H1 (cell line): ENCODE measurements around the gene NPY4R. TPM values are rescaled to one million over a fixed set of nuclear protein-coding genes. Genes with fewer than 3 reads are reported as not detected.
"Not testable (repeated sequence)": the region's sequence is repeated elsewhere in the genome, so short reads cannot be mapped to it uniquely, and the experiment has no call there.

Experiments used
- CTCF ChIA-PET: fragments of 300-600 bp; sonication (Branson Sonifier 250); formaldehyde crosslinking; loops from one replicate; lab custom pipeline; 2021; ENCODE audit not compliant: partially characterized antibody; lab: Charles Lee
- POLR2A ChIA-PET: fragments of 300-600 bp; sonication (Branson Sonifier 250); formaldehyde crosslinking; loops from one replicate; lab custom pipeline; 2021; ENCODE audit warnings: inconsistent platforms; ENCODE audit not compliant: partially characterized antibody; lab: Charles Lee
- DNase-seq, 2 experiments: peaks; one replicate each; pipeline versions ENCODE4 v3.0.0 to v3.0.0-alpha.2; 2010 to 2022; ENCODE audit warnings: low spot score in 2 of 2, low read depth in 1 of 2, mixed read lengths in 1 of 2
- FAIRE-seq: peaks from 2 replicates; lab custom pipeline; 2011; peaks lifted over from hg19 to GRCh38; lab: Jason Lieb, UNC
- H2AFZ ChIP-seq: 2 replicates; pipeline ENCODE4 v1.8.1; 2012; ENCODE audit warnings: low read length, inconsistent platforms
- H2AK5ac ChIP-seq: 2 replicates; pipeline ENCODE4 v1.6.1; 2013; ENCODE audit warnings: low read depth, low read length
- H2BK120ac ChIP-seq: replicated peaks from 2 replicates; pipeline ENCODE3; 2013; ENCODE audit warnings: low read depth, low read length, inconsistent platforms
- H2BK12ac ChIP-seq: 2 replicates; pipeline ENCODE4 v1.6.1; 2013; ENCODE audit warnings: low read depth, low read length
- H2BK15ac ChIP-seq: 2 replicates; pipeline ENCODE4 v1.6.1; 2013; ENCODE audit warnings: low read length
- H2BK20ac ChIP-seq: 2 replicates; pipeline ENCODE4 v1.6.1; 2013; ENCODE audit warnings: low read length
- H2BK5ac ChIP-seq: 2 replicates; pipeline ENCODE4 v1.6.1; 2013; ENCODE audit warnings: low read depth, low read length
- H3K14ac ChIP-seq: 2 replicates; pipeline ENCODE4 v1.6.1; 2013; ENCODE audit warnings: inconsistent platforms; ENCODE audit not compliant: insufficient read length
- H3K18ac ChIP-seq: 2 replicates; pipeline ENCODE4 v1.6.1; 2013; ENCODE audit warnings: low read length; ENCODE audit errors: extremely low read depth
- H3K23ac ChIP-seq: 2 replicates; pipeline ENCODE4 v1.6.1; 2013; ENCODE audit warnings: inconsistent platforms; ENCODE audit not compliant: insufficient read length
- H3K23me2 ChIP-seq: 2 replicates; pipeline ENCODE4 v1.6.1; 2013; ENCODE audit warnings: low read depth, low read length
- H3K27ac ChIP-seq: 2 replicates; pipeline ENCODE4 v1.6.1; 2011; ENCODE audit warnings: low read depth, low read length, inconsistent platforms
- H3K27me3 ChIP-seq, 4 experiments: replicated peaks in 1 of 4; 1 replicate in 1 of 4; 2 replicates in 3 of 4; pipeline versions ENCODE4 v1.6.1 to v1.8.1; 2011 to 2013; ENCODE audit warnings: low read length in 3 of 4, mild to moderate bottlenecking in 3 of 4, inconsistent platforms in 2 of 4, mixed read lengths in 2 of 4, moderate library complexity in 1 of 4; ENCODE audit not compliant: control insufficient read depth in 3 of 4, insufficient read depth in 3 of 4; ENCODE audit errors: extremely low read depth in 1 of 4
- H3K36me3 ChIP-seq, 4 experiments: 2 replicates each; pipeline versions ENCODE4 v1.6.1 to v1.8.1; 2011 to 2013; ENCODE audit warnings: mild to moderate bottlenecking in 4 of 4, low read length in 3 of 4, moderate library complexity in 2 of 4, control low read depth in 1 of 4, inconsistent platforms in 1 of 4; ENCODE audit not compliant: insufficient read depth in 4 of 4, control insufficient read depth in 2 of 4
- H3K4ac ChIP-seq: replicated peaks from 2 replicates; pipeline ENCODE3; 2013; ENCODE audit warnings: low read length, low read depth, mixed read lengths, inconsistent platforms; ENCODE audit not compliant: insufficient read length
- H3K4me1 ChIP-seq, 4 experiments: replicated peaks in 1 of 4; 1 replicate in 1 of 4; 2 replicates in 3 of 4; pipeline versions ENCODE4 v1.6.1 to v1.8.1; 2011 to 2013; ENCODE audit warnings: low read length in 3 of 4, inconsistent platforms in 2 of 4, mixed read lengths in 1 of 4; ENCODE audit not compliant: insufficient read depth in 4 of 4, control insufficient read depth in 3 of 4
- H3K4me2 ChIP-seq, 2 experiments: 2 replicates each; pipeline versions ENCODE4 v1.6.1 to v1.8.1; 2011 to 2013; ENCODE audit warnings: low read depth in 2 of 2, low read length in 2 of 2, control low read depth in 1 of 2, inconsistent platforms in 1 of 2, mild to moderate bottlenecking in 1 of 2; ENCODE audit not compliant: insufficient read depth in 1 of 2
- H3K4me3 ChIP-seq, 4 experiments: fragments of 200-600, 300-600 bp in 1 of 4; sonication (generic), shearing (Covaris generic), sonication (Bioruptor Twin) in 1 of 4; 2 replicates each; pipeline versions ENCODE4 v1.5.1 to v1.8.1; 2011 to 2016; ENCODE audit warnings: low read length in 4 of 4, low read depth in 3 of 4, control low read depth in 2 of 4, inconsistent platforms in 2 of 4, mild to moderate bottlenecking in 2 of 4, mixed read lengths in 1 of 4, moderate library complexity in 1 of 4; ENCODE audit not compliant: insufficient read depth in 2 of 4; ENCODE audit errors: extremely low read depth in 1 of 4
- H3K56ac ChIP-seq: replicated peaks from 2 replicates; pipeline ENCODE3; 2013; ENCODE audit warnings: low read depth, mild to moderate bottlenecking, mixed read lengths, low read length, inconsistent platforms; ENCODE audit not compliant: insufficient read length
- H3K79me1 ChIP-seq: 2 replicates; pipeline ENCODE4 v1.6.1; 2013; ENCODE audit warnings: low read depth, low read length, control low read depth
- H3K79me2 ChIP-seq, 2 experiments: 2 replicates each; pipeline versions ENCODE4 v1.6.1 to v1.8.1; 2012 to 2013; ENCODE audit warnings: low read length in 2 of 2, mild to moderate bottlenecking in 2 of 2, inconsistent platforms in 1 of 2; ENCODE audit not compliant: insufficient read depth in 2 of 2, control insufficient read depth in 1 of 2
- H3K9ac ChIP-seq, 4 experiments: replicated peaks in 1 of 4; 1 replicate in 1 of 4; 2 replicates in 3 of 4; pipeline versions ENCODE4 v1.6.1 to v1.8.1; 2011 to 2013; ENCODE audit warnings: low read depth in 3 of 4, low read length in 3 of 4, control low read depth in 2 of 4, mild to moderate bottlenecking in 2 of 4, moderate library complexity in 2 of 4, inconsistent platforms in 1 of 4; ENCODE audit errors: extremely low read depth in 1 of 4
- H3K9me3 ChIP-seq, 2 experiments: 2 replicates each; pipeline versions ENCODE4 v1.6.1 to v1.8.1; 2012 to 2013; ENCODE audit warnings: mild to moderate bottlenecking in 2 of 2, moderate library complexity in 2 of 2, control low read depth in 1 of 2, inconsistent platforms in 1 of 2, low read depth in 1 of 2, low read length in 1 of 2, mixed read lengths in 1 of 2; ENCODE audit not compliant: insufficient read depth in 2 of 2
- H4K20me1 ChIP-seq, 2 experiments: replicated peaks in 1 of 2; 2 replicates each; pipeline versions ENCODE3 to v1.8.1; 2011 to 2013; ENCODE audit warnings: inconsistent platforms in 2 of 2, low read length in 2 of 2, mild to moderate bottlenecking in 1 of 2; ENCODE audit not compliant: insufficient read depth in 2 of 2, control insufficient read depth in 1 of 2
- H4K5ac ChIP-seq: 2 replicates; pipeline ENCODE4 v1.6.1; 2013; ENCODE audit warnings: low read length, low read depth, mixed read lengths, inconsistent platforms; ENCODE audit not compliant: insufficient read length
- H4K8ac ChIP-seq: 2 replicates; pipeline ENCODE4 v1.8.0; 2013; ENCODE audit warnings: mild to moderate bottlenecking, moderate library complexity, low read length, inconsistent platforms; ENCODE audit not compliant: insufficient read depth; ENCODE audit errors: extremely low read depth
- H4K91ac ChIP-seq: replicated peaks from 2 replicates; pipeline ENCODE3; 2013; ENCODE audit warnings: low read length, mixed read lengths, inconsistent platforms; ENCODE audit not compliant: insufficient read length
- WGBS, 2 experiments: shearing (Covaris generic) in 1 of 2; methylation state at CpG; one replicate each; pipeline versions ENCODE4 v1.1.6 to v1.1.7; 2013 to 2015; ENCODE audit warnings: low lambda C conversion rate in 2 of 2, mixed read lengths in 2 of 2, inconsistent platforms in 1 of 2, low coverage in 1 of 2, missing lambda C conversion rate in 1 of 2; ENCODE audit not compliant: insufficient replicate concordance in 2 of 2, insufficient coverage in 1 of 2, insufficient read length in 1 of 2; ENCODE audit errors: extremely low coverage in 1 of 2, missing lambda C conversion rate in 1 of 2; 5-methylcytosine and 5-hydroxymethylcytosine counted together
- polyA plus RNA-seq, 7 experiments: library from polyadenylated mRNA; depleted of rRNA in 3 of 7; stranded (reverse) in 5 of 7; unstranded in 2 of 7; fragments of >200 nt in 5 of 7; fragments of 200-250 nt in 2 of 7; gene quantifications; 1 replicate in 5 of 7; 2 replicates in 1 of 7; 4 replicates in 1 of 7; pipeline versions ENCODE4 v1.2.1 to v1.2.3, GENCODE V29; 2011 to 2013; ENCODE audit warnings: missing spikeins in 2 of 7, mixed read lengths in 2 of 7
- total RNA-seq: library from RNA; stranded (reverse); fragmentation: NEBNext Ultra II Directional; extraction: Animal tissue kit (Norgen Biotek cat#: 25700); gene quantifications from 2 replicates; pipeline ENCODE4 v1.2.1, GENCODE V29; 2021

Gene NPY4R
- total and polyA plus RNA-seq, 2 of the 8 experiments (the other 6 are each of a cell fraction or from before 2014, with no cell fraction given): 0.15 TPM; not detected in 1

GRCh38 chr10:46450829-46451228, 14.9 kb downstream of the NPY4R start:
- H3K4ac ChIP-seq, H3K9ac ChIP-seq, H4K20me1 ChIP-seq, H4K8ac ChIP-seq, H2AFZ ChIP-seq, CTCF ChIA-PET, H3K23ac ChIP-seq, H3K79me1 ChIP-seq, POLR2A ChIA-PET, H2AK5ac ChIP-seq, H3K79me2 ChIP-seq, H3K4me2 ChIP-seq, H4K91ac ChIP-seq, H2BK5ac ChIP-seq, H3K18ac ChIP-seq, H3K36me3 ChIP-seq, DNase-seq, H2BK15ac ChIP-seq, H3K4me3 ChIP-seq, H3K27me3 ChIP-seq, H3K4me1 ChIP-seq, H3K56ac ChIP-seq, H2BK20ac ChIP-seq, H3K23me2 ChIP-seq, H2BK120ac ChIP-seq, H3K9me3 ChIP-seq, H2BK12ac ChIP-seq, FAIRE-seq, H3K27ac ChIP-seq, H3K14ac ChIP-seq, H4K5ac ChIP-seq: not testable (repeated sequence)
- 90% methylated on average over 7 of the region's 8 CpGs; no CpG with 5 or more reads in 1 of the 2 experiments for WGBS, 2 experiments

- H3K36me3 ChIP-seq, H4K5ac ChIP-seq, H3K56ac ChIP-seq, H4K8ac ChIP-seq, H3K4me3 ChIP-seq, H3K9me3 ChIP-seq, H2AFZ ChIP-seq, H3K4ac ChIP-seq, FAIRE-seq, H3K4me1 ChIP-seq, DNase-seq, H3K27me3 ChIP-seq, H2BK120ac ChIP-seq, H2BK20ac ChIP-seq, H3K4me2 ChIP-seq, H3K27ac ChIP-seq, H3K79me2 ChIP-seq, H2AK5ac ChIP-seq, H3K79me1 ChIP-seq, H3K9ac ChIP-seq, H3K14ac ChIP-seq, H4K91ac ChIP-seq, H3K18ac ChIP-seq, H2BK12ac ChIP-seq, H2BK15ac ChIP-seq, POLR2A ChIA-PET, CTCF ChIA-PET, H2BK5ac ChIP-seq, H3K23me2 ChIP-seq, H3K23ac ChIP-seq, H4K20me1 ChIP-seq: not testable (repeated sequence)
- 94% methylated on average over 4 of the region's 5 CpGs; no CpG with 5 or more reads in 1 of the 2 experiments for WGBS, 2 experiments
Observed at GRCh38 chr10:46447439-46447838, 18.3 kb downstream of the NPY4R start.
